ENCODE measurements around the gene PPEF1.

PPEF1 gene

GRCh38 chrX:18709833-18710232 lies 2.4 kb downstream of the PPEF1 start:
- DNase-seq = no peak
- no peak overlapping the region for H3K4me3 ChIP-seq (ENCODE audit: low read depth, low read length)
- in situ Hi-C loops (cut with HindIII; ENCODE audit: low pct_ligation_motif_present, low sequenced_read_pairs) = no loop called here
- no peak for TF ChIP-seq CTCF (IDR thresholded peaks at IDR 0.05; ENCODE audit: low read depth, low read length, missing control alignments)
- no peak overlapping the region for H3K27ac ChIP-seq
- no peaks in the 10 kb centered on the region for H3K36me3 ChIP-seq (replicated peaks)
- H3K27me3 ChIP-seq (replicated peaks) = no peaks in the 10 kb centered on the region

- Histone ChIP-seq H3K4me3 (ENCODE audit: low read depth, low read length) (no peak overlapping the region), H3K27me3 (replicated peaks) (no peaks in the 10 kb centered on the region), H3K27ac (no peak overlapping the region), H3K36me3 (replicated peaks) (no peaks in the 10 kb centered on the region)
- TF ChIP-seq CTCF (IDR thresholded peaks at IDR 0.05; ENCODE audit: low read depth, low read length, missing control alignments) = no peak
- in situ Hi-C loops (cut with HindIII; ENCODE audit: low pct_ligation_motif_present, low sequenced_read_pairs) = no loop called here
- no peak for DNase-seq
Measured at GRCh38 chrX:18714910-18715309, 7.5 kb downstream of the PPEF1 start.

- Histone ChIP-seq H3K27me3 (replicated peaks) (no peaks in the 10 kb centered on the region), H3K4me3 (ENCODE audit: low read depth, low read length) (no peak overlapping the region), H3K36me3 (replicated peaks) (no peaks in the 10 kb centered on the region), H3K27ac (no peak overlapping the region)
- no peak for TF ChIP-seq CTCF (IDR thresholded peaks at IDR 0.05; ENCODE audit: low read depth, low read length, missing control alignments)
- in situ Hi-C loops (cut with HindIII; ENCODE audit: low pct_ligation_motif_present, low sequenced_read_pairs) = no loop called here
- no peak for DNase-seq
Measured at GRCh38 chrX:18719852-18720251, 12.4 kb downstream of the PPEF1 start.

GRCh38 chrX:18721683-18722499 lies 14.4 kb downstream of the PPEF1 start:
- in situ Hi-C loops (cut with HindIII; ENCODE audit: low pct_ligation_motif_present, low sequenced_read_pairs) = no loop called here
- no peak for TF ChIP-seq CTCF (IDR thresholded peaks at IDR 0.05; ENCODE audit: low read depth, low read length, missing control alignments)
- Histone ChIP-seq H3K36me3 (replicated peaks) (no peaks in the 10 kb centered on the region), H3K4me3 (ENCODE audit: low read depth, low read length) (no peak overlapping the region), H3K27ac (no peak overlapping the region), H3K27me3 (replicated peaks) (no peaks in the 10 kb centered on the region)
- DNase-seq = no peak

GRCh38 chrX:18722500-18723071 lies 15.1 kb downstream of the PPEF1 start:
- no peak for DNase-seq
- Histone ChIP-seq H3K36me3 (replicated peaks) (no peaks in the 10 kb centered on the region), H3K27me3 (replicated peaks) (no peaks in the 10 kb centered on the region), H3K4me3 (ENCODE audit: low read depth, low read length) (no peak overlapping the region), H3K27ac (no peak overlapping the region)
- in situ Hi-C loops (cut with HindIII; ENCODE audit: low pct_ligation_motif_present, low sequenced_read_pairs) = no loop called here
- no peak for TF ChIP-seq CTCF (IDR thresholded peaks at IDR 0.05; ENCODE audit: low read depth, low read length, missing control alignments)

Measured in brain microvascular endothelial cell (primary cell).